Activated CD4-positive, CD25-positive, alpha-beta regulatory T cell treated with anti-CD3 and anti-CD28 coated beads, Interleukin-2, amount 50 U/mL, for 24 hours (primary cell): Measurements from ENCODE around the gene TMCO4.
A peak's percentile ranks its signal among the peaks of the same experiment; 100 is the strongest.

Experiments
- ATAC-seq, 2 donors: fragments of 150-1000 bp; cut with Tn5 transposase; one replicate each; pipeline ENCODE4 v1.10.0; 2021; ENCODE audit warnings: mild to moderate bottlenecking in 1 of 2, moderate library complexity in 1 of 2

The TMCO4 gene

DNA sequence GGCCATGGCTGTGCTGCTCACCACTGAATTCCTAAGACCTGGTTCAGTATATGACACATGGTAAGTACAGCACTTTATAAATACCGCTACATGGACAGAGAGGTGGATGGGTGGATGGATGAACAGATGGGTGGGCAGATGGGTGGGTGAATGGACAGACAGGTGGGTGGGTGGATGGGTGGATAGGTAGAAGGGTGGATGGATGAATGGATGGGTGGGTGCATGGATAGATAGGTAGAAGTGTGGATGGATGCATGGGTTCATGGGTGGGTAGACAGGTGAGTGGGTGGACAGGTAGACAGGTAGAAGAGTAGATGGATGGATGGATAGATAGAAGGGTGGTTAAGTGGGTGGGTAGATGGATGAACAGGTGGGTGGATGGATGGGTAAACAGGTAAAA, 54.8 kb downstream of the TMCO4 start:
- no peak for ATAC-seq

DNA sequence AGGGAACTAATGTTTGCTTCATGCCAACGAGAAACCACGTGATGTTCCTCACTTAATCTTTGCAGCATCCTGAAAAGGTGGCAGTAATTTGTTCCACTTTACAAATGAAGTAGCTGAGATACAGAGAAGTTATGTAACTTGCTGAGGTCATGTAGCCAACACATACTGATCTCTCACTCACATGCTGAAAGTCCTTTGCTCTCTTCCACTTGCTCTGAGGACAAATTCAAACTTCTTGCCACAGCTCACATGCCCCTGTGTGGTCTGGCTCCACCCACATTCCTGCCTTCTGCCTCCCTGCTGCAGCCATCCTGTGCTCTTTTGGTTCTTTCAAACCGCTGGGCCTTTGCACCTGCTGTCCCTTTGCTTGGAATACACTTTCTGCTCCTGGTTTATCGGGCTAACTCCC, 55.4 kb downstream of the TMCO4 start:
- ATAC-seq, result no peak

DNA sequence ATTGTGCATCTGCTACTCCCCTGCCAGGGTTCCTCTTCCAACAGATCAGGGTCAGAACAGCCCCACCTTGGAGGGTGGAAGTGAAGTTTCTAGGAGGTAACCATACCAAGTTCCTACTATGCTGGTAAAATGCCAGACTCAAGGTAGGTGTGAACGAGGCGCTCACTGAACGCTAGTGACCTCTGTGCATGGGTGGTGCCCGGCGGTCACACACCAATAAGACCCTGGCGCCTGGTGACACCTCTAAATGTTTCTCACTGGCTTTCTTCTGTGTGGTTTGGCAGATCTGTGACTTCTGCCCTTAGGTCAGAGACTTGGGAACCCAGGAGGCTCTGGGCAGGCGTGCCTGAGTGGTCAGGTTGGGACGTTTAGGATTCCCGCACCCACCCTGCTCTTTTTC, 55.9 kb downstream of the TMCO4 start:
- ATAC-seq, result no peak

DNA sequence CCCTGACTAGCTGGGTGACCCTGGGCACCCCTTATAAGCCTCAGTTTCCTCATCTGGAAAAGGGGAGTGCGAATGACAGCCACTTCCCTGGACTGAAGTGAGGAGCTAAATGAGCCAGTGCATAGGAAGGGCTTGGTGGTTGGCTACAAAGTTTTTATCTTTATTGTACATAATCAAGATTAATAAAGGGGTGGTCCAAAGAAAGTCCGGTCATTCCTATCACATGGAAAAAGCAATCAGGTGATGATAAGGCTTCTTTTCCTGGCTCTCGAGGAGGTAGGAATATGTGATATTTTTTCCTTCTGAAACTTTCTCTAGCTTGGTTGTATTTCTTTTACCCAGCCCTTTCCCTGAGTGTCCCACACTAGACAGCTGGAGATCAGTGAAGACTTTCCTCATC, 56.5 kb downstream of the TMCO4 start:
- ATAC-seq, result no peak

DNA sequence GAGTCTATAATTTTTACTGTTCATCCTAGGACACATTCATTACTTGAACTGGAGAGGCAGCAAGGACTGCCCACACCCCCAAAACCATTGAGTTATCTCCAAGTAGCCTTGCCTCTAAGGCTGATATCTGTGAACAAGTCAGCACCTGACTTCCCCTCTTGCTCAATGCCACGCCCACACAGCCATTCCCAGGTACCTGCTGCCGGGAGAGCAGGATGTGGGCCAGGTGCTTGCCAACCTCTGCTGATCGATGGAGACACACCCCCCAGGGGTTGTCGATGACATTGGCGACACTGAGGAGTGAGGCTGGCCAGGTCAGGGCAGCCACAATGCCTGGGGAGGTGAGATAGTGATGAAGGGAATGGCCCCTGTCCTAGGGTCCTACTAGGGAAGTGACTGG, 60.1 kb downstream of the TMCO4 start:
- ATAC-seq, result no peak

DNA sequence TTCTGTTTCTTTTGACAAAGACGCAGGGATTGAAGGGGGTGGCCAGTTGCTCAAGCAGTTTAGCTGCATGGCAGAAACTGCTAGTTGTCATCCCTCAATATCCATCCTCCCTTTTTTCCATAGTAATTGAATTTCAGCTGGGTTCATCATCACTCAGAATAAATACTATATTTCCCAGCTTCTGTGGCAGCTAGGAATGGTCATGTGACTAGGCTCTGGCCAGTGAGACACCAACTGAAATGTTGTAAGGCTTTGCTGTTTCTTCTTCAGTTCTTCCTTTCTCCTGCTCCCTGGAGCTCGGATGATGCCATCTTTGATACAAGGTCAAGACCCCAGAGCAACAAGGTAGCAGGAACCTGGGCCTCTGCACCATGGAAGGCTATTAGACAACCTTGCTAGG, 61.0 kb downstream of the TMCO4 start:
- ATAC-seq, result no peak

DNA sequence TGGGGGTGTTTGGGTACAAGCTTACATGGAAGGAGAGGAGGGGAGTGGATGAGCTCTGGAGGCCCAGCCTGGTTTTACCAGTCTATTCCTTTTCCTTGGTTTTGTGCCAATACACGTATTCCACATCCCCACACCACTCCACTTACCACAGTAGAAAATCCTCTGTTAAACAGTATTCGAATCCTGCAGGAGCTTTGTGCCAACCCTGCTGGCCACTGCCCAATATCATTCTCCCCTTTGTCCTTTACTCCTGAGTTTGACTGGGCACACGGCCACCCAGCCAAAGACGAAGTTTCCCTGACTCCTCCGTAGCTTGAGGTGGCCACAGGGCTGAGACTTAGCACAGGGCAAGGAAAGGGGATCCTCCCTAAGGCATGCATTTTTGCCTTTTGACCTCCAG, 61.6 kb downstream of the TMCO4 start:
- ATAC-seq, result no peak

DNA sequence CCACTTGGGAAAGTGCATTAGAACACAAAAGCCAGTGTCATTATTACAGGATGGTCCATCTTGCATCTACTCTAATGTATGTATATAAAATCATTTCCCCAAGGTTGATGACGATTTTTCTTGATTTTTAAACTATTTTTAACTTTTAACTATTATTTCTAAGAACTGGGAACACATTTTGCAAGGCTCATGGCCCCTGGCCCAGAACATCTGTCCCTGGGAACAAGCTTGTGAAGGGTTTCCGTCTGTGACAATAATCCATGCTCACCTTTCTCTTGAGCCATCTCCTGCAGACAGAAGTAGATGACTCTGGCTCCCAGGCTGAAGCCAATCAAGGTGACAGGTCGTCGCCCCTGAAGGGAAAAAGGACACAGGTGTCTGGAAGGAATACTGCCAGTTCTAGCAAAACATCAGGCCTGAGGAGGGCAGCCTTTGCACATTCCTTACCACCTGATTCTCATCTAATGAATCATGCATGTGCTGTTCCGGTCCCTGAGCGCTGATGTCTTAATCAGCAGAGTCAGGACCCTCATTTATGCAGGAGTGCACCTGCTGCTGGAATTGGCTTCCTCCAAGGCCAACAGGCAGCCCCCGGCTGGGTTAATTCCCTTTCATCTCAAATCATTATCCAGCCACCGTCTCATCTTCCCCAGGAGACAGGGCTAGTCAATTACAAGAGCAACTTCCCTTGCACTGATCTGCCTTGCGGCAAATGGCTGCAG, 62.5 kb downstream of the TMCO4 start:
- no peak for ATAC-seq

DNA sequence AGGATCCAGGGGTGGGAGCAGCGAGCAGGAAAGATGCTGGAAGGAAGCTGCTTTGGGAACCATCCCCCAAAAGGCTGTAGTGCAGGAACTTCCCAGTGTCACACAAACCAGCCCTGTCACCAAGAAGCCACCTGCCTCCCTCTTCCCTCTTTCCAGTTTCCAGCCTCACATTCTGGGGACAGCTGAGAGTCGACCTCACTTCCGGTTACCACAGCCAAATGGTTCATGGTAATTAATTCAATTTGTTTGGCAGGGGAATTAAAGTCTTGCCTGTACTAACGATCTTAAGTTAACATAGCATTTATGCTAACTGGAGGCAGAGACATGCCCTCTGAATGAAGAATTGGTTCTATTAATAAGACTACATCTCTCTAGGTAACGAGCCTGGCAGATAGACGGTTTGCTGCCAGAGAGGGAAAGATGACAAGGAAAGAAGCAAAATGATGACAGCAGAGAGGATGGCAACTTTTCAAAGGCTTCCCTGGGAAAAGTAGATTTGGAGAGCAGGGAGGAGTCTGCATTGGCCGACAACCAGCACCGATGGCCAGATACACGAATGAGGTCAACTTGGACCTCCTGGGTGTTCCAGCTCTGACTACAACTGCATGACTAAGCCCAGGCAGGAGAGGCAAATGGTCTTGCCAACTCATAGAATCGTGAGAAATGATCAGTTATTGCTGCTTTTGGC, 64.1 kb downstream of the TMCO4 start:
- no peak for ATAC-seq

DNA sequence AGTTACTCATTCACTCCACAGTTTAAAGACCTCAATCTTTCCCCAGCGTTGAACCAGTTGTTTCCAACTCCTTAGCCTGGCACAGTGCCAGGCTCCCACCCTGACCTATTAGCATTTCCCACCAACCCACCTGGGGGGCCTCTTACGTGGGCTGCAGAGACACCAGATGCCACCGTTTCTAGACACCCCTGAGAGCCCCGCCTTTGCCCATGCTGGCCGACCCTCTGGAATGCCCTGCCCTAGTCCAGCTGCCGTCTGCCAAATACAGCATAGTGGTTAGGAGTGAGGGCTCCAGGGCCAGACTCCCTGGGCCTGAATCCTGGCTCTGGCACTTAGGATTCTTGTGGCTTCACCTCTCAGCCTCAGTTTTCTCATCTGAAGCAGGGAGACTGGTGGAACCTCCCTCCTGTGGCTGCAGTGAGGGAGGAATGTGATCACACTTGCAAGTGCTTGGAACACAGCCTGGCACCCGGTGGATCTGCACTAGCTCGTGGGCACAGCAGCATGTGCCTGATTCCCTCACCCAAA, 65.2 kb downstream of the TMCO4 start:
- no peak for ATAC-seq

DNA sequence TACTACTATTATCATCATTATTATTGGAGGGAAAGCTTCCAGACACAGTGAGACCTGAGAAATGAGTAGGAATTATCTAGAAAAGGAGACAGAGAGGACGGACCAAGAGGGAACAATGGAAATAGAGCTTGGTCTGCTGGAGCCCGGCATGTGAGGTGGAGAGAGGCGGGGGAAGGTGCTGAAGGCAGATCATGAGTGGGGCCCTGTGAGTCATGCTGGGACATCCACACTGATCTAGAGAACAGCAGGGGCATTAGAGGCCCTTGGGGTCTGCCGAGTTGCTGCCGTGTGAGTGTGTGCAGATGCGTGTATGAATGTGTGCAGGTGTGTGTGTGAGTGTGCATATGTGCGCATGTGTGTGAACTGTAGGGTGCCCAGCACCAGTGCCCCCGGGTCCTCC, 65.7 kb downstream of the TMCO4 start:
- ATAC-seq, result no peak

DNA sequence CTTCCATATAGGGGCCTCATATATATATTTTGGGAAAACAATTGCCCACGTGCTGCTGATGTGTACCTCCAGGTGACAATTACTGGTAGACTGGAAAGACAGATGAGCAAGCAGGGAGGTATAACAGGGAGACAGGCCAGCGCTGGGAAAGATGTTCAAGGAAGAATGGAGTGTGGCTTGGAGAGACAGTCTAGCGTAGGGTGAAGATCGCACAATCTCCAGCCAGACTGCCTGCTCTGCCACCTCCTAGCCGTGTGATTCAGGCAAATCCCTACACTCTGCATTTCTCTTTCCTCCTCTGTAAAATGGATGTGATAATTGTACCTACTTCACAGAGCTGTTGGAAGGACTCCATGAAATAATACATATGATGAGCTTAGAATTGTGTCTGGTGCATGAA, 66.1 kb downstream of the TMCO4 start:
- ATAC-seq, result no peak

DNA sequence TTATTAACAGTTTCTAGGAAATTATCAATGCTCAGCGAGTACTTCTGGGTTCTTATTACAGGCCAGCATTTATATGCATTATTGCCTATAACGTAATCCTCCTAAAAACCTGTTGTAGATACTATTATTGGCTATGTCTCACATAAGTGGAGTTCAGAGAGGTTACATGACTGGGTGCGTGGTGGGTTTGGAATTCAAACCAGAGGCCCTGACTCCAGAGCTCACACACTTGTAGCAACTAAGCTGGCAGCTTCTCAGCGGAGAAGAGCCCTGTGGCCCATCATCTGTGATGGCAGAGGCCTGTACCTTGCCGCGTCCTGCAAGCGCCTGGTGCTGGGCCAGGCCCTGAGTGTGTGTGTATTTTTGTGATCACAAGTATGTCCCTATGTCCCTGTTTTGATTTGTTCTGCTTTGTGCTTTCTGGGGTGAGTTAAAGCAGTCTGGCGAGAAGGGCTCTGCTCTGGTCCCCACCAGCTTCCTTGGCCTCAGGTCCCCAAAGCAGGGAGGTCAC, 68.3 kb downstream of the TMCO4 start:
- ATAC-seq, result no peak

DNA sequence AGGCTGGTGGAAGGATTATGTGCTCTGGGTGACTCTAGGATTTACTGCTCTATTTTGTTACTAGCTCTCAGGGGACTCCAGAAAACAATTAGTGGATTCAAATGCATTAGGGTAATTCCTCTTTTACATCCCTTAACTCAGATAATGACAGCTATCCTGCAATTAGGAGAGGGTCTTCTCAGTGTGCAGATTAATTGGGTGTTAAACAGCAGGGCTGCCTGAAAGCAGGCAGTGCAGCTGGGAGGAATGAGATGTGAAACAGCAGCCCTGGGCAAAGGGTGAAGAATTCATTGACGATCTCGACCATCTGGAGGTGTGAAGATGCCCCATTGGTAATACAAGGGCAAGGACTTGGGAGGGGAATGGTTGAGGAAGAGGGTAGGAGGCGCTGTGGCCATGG, 68.9 kb downstream of the TMCO4 start:
- no peak for ATAC-seq

DNA sequence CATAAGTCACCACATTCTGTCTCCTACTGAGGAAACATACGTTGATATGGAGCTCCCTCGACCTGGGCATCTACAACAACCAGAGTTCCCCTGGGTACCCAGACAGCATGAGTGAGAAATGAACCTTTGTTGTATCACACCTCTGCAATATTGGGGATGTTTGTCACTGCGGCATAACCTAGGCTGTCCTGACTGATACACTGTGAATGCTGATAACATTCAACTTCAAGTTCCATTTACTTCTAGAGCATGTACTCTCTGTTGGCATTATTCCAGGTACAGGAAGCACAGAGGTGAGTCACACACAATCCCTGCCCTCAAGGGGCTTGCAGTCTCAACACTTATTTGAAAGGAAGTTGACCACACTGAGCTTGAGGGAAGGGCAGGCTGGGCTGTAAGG, 69.5 kb downstream of the TMCO4 start:
- ATAC-seq, result no peak

DNA sequence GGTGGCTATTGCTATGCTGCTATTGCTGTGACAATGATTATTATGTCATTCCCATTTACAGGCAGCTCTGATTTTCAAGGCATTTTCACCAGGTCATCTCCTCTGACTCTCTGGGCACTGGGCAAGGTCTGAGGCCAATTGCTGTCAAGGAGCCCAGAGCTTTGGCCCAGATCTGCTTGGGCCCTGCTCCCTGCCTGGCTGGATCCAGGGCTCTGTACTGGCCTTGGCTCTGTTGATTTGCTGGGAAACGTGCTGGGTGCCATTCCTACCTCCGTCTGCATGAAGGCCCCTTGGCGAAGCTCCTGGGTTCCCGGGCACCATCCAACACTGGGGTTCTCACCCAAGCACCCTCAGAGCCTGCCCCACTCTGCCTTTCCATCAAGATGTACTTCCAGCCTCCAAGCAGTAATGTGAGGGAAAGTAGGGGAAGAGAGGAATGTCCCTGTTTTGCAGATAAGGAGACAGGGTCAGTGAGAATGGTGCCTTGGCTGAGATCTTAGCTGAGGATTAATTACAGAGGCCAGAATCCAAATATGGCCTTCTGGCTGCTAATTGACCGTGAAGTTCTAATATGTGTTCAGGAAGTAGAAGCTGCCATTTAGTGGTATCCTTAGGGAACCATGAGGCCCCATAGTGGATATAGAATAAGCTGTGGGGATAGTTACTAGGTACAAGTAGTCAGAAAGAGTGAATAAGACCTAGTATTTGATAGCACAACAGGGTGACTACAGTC, 71.1 kb downstream of the TMCO4 start:
- ATAC-seq, result no peak

DNA sequence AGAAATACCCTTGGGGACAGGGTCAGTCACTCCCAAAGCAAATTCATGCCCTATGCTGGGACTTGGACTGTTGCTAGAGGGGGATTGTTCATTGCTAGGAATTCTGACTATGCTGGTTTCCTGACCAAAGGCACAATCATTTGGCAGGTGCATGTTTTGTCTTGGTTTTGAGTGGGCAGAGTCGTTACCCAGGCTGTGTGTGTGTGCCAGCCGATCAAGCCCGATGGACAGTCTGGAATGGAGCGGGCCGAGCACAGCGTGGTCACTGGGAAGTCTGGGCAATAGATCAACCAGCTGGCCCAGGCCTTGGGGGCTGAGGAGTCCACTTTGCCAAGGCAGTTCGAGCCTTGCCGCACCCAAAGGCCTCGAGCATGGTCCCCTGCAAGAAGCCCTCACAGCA, 74.1 kb downstream of the TMCO4 start:
- ATAC-seq, result no peak

DNA sequence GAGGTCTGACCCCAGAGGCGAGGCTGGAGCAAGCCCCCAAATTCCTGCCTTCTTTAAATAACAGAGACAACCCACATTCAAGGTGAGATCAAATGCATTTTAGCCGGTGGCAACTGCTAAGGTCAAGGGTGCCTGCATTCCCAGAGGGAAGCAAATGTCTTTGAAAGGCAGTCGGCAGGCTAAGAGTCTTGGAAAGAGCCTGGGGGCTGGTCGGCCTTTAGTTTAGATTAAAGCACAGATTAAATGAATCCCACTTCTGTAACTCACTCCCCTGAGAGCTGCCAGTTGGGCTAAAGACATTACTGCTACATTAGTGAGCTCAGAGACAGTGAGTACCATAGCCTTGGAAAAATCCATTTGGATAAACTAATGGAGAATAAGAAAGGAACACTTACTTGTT, 75.8 kb downstream of the TMCO4 start:
- ATAC-seq, result no peak

DNA sequence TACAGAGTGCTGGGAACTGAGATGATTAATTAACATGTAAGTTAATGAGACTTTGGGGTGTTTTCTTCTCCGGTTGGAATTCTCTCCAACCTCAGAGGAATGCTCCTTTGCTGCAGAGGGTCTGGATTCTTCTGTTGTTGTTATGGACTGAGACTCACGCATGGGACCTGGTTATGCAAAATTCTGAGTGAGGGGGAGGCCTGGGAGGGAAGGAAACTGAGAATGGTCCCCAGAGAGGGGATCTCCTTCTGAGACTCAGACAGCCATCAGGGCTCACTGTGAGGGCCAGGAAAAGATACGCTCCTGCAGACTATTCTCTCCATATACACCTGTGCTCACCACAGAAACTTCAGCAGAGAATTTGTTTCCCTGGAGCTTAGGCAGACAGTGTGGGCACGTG, 78.7 kb downstream of the TMCO4 start:
- no peak for ATAC-seq

DNA sequence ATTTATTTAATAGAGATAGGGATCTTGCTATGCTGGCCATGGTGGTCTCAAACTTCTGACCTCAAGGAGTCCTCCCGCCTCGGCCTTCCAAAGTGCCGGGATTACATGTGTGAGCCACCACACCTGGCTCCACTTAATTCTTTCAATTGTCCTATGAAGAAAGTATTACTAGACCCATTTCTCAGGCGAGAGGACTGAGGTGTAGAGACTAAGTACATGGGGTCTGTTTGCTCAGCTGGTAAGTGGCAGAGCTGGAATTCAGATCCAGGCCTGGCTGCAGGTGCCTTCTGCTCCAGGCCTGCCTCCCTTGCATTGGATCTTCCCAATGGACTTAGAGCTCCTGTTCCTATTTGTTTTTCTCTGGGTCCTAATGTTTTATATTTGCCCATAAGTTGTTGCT, 79.5 kb downstream of the TMCO4 start:
- ATAC-seq, result no peak

DNA sequence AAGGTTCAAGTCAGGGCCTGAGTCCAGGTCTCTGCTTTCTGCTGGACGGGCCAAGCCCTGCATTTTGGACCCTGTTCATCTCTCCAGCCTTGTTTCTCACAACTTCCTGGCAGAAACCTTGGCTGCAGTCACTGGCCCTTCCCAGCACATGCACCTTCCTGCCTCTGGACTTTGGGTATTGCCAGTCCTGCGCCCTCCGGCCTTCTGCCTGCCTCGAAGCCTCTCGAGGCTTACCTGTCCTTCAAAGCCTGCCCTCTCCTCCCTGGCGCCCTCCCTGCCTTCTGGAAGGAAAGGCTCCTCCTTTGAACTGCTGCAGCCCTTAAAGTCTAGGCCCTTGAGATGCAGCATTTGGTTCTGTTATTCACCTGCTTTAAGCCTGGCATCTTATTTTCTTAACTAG, 82.2 kb downstream of the TMCO4 start:
- ATAC-seq, result no peak

DNA sequence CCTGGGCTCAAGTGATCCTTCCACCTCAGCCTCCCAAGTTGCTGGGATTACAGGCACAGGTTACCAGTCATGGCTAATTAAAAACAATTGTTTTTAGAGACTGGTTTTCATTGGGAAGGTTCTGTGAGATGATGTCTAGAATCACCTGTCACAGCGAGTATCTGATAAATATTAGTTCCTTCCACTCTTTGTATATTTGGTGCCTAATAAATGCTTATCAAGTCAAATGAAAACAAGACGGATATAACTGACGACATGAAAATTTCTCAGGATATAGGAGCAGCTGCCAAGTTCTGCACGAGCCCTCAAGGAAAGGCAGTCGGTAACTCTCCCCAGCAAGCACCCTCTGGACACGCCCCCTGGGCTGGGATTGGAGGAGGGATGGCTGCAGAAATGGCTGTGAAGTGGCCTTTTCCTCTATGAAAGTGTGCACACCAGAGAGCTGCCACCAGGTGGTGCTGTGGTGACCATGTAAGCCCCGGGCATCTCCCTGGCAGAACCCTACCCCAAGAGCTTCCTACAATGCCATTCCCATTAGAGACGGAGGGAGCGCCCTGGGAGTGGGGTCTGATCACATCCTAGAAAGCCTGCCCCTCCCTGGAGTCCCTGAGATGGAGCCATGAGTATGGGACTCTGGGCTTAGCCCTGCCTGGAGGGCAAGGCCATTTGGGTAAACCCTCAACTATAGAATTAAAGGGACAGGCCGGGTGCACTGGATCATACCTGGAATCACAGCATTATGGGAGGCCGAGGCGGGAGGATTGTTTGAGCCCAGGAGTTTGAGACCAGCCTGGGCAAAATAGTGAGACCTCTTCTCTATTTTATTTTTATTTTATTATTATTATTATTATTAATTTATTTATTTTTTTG, 84.1 kb downstream of the TMCO4 start:
- ATAC-seq, result peak; percentile 79 to 82

DNA sequence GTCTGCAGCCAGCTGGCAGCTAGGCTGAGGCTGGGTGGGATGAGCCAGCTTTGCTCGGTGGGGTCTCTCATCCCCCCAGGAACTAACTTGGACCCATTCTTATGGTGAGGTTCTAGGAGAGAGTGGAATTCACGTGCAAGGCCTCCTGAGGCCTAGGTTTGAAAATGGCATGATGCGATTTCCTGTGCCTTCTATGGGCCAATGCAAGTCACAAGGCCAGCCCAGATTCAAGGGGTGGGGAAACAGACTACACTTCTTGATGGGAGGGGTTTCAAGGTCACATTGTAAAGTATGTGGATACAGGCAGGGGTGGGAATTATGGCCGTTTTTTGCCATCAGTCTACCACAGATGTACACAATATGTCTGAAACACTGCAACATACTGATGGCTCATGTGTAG, 86.8 kb downstream of the TMCO4 start:
- no peak for ATAC-seq
